Stimulated activated CD4-positive, alpha-beta T cell treated with anti-CD3 and anti-CD28 coated beads, Interleukin-12 subunit alpha, Interleukin-12 subunit beta, amount 100 ng/mL, for 4 hours (primary cell): ENCODE data around the gene TSPAN31.
A peak's percentile ranks its signal among the peaks of the same experiment; 100 is the strongest.

Experiments
- DNase-seq: peaks from one replicate; pipeline ENCODE4 v3.0.0-alpha.2; 2020

The TSPAN31 gene

GRCh38 chr12:57736741-57737466 lies 7.9 kb upstream of the TSPAN31 start:
- DNase-seq, result no peak

- no peak for DNase-seq
Measured at GRCh38 chr12:57737467-57738460, 7.1 kb upstream of the TSPAN31 start.

GRCh38 chr12:57738661-57739237 lies 6.1 kb upstream of the TSPAN31 start, which contains the start of gene AGAP2:
Gene AGAP2, minus strand, starts transcription at chr12:57738742. Its CDS starts 496 bp downstream, at chr12:57738246.
- DNase-seq, result no peak

GRCh38 chr12:57739387-57739786 lies 5.5 kb upstream of the TSPAN31 start:
- DNase-seq, result no peak

GRCh38 chr12:57739914-57740538 lies 4.8 kb upstream of the TSPAN31 start:
- no peak for DNase-seq

- DNase-seq, result peak; percentile 55
Measured at GRCh38 chr12:57740656-57741412, 4.0 kb upstream of the TSPAN31 start.

- DNase-seq, result no peak
Measured at GRCh38 chr12:57741413-57741789, 3.4 kb upstream of the TSPAN31 start.

GRCh38 chr12:57741844-57742738 lies 2.7 kb upstream of the TSPAN31 start:
- peak; percentile 70 for DNase-seq

- DNase-seq, result no peak
Measured at GRCh38 chr12:57743769-57744168, 1.1 kb upstream of the TSPAN31 start.

- DNase-seq, result peak; percentile 70
Measured at GRCh38 chr12:57744194-57744776, 554 bp upstream of the TSPAN31 start.

GRCh38 chr12:57745485-57745881 lies 644 bp downstream of the TSPAN31 start:
- no peak for DNase-seq

- DNase-seq, result no peak
Measured at GRCh38 chr12:57746025-57746424, 1.2 kb downstream of the TSPAN31 start.

- DNase-seq, result no peak
Measured at GRCh38 chr12:57749061-57749460, 4.2 kb downstream of the TSPAN31 start.

- DNase-seq, result no peak
Measured at GRCh38 chr12:57750561-57751431, 6.0 kb downstream of the TSPAN31 start.

GRCh38 chr12:57751432-57751787 lies 6.6 kb downstream of the TSPAN31 start:
- no peak for DNase-seq

- peak; percentile 95 for DNase-seq
Measured at GRCh38 chr12:57751788-57752667, 7.2 kb downstream of the TSPAN31 start, which contains the start of gene CDK4. Gene CDK4, minus strand, starts transcription at chr12:57752310. Its CDS starts 593 bp downstream, at chr12:57751717.

- DNase-seq, result no peak
Measured at GRCh38 chr12:57752668-57753000, 7.8 kb downstream of the TSPAN31 start.

- DNase-seq, result no peak
Measured at GRCh38 chr12:57753756-57754337, 9.0 kb downstream of the TSPAN31 start.
